SK-N-SH treated with all-trans-retinoic acid at 6 μM for 48 hours (cell line): Measurements from ENCODE around the gene TNS1.

Source experiments
- CSRNP3 ChIP-seq: fragments of 250-450 bp; sonication (Bioruptor Pico); IDR thresholded peaks from 2 replicates; pipeline ENCODE4 v1.5.1; 2021; ENCODE audit warnings: mild to moderate bottlenecking, moderate library complexity
- TOX ChIP-seq: fragments of 250-450 bp; sonication (Bioruptor Pico); IDR thresholded peaks from 2 replicates; pipeline ENCODE4 v1.8.0; 2021; ENCODE audit warnings: mild to moderate bottlenecking, moderate library complexity, borderline replicate concordance
- ZNF70 ChIP-seq: fragments of 450-650 bp; formaldehyde crosslinking; IDR thresholded peaks from 2 replicates; pipeline ENCODE4 v1.5.0; 2020; ENCODE audit warnings: mild to moderate bottlenecking, moderate library complexity

DNA sequence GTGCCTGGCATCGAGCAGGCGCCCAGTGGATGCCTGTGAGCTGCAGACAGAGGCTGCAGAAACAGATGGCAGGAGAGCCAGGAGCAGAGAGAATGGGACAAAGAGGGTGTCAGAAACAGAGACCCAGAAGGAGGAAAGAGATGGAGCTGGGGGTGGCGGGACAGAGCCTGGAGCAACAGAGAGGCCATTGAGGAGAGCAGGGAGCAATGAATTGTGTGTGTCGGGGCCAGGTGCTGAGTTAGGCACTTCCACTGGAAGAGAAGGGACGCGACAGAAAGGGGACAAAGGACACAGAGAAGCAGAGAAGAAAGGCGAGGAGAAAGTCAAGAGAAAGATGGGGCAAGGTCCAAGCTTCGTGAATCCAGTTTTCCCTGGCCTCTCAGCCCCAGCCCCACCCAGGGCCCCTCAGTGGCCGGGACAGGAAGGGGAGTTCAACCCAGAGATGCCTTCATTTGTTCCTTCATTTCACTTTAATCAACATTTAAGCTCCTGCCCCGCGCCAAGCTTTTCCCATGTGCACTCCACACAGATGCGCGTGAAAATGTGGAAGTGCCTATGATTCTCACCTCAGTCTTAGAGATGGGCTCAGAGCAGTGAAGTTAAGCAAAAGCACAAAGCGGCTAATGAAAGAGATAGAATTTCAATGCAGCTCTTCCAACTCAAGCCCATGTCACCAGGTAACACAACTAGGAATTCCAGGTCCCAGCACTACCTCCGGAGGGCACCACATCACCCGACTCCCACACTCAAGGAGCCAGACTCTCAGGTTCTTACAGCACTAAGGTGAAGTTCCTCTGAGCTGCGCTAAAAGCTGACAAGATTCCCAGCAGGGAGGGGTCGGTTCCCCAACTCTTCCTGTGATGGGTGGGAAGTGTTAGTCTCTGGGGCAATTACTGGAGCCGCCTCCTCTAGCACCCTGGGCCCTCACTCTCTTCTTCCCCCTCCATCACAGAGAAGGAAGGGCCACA is 55.1 kb downstream of the TNS1 start:
- no peak for TF ChIP-seq ZNF70
- TF ChIP-seq CSRNP3 (CRISPR knock-in tag): no peak
- no peak for TF ChIP-seq TOX
